GM18508 (cell line): ENCODE results near the gene MUSTN1.

Experiments
- ATAC-seq: cut with Tn5 transposase; IDR thresholded peaks from one replicate; pipeline ENCODE4 v1.9.1; 2021; ENCODE audit warnings: moderate number of reproducible peaks; ENCODE audit not compliant: insufficient read depth, unreplicated experiment

The MUSTN1 gene

DNA sequence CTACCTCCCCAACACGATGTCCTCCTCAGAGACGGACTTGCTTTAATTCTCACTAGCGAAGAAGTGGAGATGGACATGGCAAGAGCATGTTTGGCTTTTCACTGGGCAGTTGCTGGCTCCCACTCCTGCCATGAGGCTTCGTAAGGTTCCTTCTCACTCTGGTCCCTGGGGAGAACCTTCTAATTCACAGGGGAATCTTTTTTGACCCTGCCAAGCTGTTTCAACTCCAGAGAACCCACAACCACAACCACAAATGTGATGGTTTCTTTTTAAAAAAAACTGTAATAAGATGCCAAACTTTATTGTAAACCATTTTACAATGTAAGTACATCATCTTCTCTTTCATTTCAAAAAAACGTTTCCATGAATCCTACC lies 1.6 kb upstream of the MUSTN1 start:
- ATAC-seq: no peak

DNA sequence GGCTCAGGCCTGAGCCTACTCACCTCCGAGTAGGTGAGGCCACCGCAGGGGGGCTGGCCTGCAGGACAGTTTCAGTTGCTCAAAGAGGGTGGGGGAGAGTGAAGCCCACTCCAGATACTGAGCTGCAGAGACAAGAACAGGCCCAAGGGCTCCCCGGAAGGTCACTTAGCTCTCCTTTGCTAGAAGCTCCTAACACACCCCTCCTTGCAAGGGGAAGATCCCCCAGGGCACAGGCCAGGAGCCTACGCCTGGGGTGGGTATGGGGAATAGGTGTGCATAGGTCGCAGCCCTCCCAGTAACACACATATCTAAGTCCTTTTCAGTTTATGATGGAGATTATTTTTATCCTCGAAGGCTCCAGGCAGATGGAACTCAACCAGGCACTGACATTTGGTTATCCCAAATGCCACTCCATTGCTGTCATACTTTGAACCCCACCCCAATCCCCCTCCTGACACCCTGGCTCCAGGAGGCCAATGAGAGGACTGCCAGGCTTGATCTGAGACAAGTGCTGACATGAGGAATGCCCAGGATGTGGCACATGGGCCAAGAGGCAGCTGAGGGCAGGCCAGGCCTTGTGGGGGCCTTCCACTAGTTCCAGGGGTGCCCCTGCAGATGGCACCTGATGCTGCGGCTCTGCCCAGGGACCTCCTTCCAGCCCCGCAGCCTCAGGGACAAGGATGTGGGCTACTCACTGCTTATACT lies 1.1 kb upstream of the MUSTN1 start:
- ATAC-seq: no peak

DNA sequence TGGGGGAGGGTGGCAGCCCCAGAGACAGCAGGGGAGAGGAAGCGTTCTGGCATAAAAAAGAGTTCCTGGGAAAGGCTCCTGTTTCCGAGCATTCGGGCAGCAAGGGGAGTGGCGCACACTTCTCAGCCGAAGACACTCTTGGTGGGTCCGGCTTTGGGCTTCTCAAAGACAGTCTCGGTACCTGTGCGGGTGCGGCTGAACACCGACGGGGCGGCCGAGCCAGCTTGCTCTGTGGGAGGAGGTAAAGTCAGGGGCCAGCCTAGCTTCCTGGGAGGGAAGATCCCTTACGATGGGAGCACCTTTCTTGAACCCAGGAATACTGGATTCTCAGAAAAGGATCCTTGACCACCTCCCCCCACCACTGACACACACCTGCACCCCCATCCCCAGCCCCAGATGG lies 1.6 kb downstream of the MUSTN1 start:
- ATAC-seq: no peak

DNA sequence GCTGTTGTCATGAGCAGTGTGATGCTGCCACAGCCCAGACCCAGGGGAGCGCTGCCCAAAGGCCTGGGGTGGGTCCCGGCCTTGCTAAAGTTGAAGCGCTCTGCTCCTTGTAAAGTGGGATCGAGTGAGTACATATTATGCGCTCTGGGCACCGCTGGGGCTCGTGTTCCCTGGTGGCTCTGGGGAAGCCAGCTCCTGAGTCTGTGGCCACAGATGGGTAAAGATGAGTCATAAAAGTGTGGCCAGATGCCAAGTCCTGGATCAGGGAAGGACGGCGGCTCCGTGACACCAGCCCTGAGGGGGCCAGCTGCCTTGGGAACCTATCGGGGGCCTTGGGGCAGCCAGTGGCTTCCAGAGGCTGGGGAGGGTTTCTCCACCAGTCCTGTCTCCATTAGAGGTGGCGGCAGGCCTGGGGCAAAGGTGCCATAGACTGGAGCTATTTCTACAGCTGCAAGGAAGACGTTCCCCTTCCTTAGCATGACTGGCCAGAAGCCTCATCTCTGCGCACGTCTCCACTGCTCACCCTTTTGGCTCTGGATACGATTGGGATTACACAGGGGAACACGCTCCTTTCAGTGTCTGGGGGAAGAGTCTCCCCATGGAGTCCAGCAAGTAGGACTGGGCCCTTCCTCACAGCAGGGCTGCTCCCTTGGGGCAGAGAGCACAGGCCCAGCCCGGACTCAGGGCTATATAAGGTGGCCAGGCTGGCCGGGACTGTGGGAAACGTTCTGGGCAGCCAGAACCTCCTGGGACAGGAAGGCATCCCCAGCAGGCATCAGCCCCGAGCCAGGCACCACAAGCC lies 3.1 kb downstream of the MUSTN1 start:
- ATAC-seq: no peak

DNA sequence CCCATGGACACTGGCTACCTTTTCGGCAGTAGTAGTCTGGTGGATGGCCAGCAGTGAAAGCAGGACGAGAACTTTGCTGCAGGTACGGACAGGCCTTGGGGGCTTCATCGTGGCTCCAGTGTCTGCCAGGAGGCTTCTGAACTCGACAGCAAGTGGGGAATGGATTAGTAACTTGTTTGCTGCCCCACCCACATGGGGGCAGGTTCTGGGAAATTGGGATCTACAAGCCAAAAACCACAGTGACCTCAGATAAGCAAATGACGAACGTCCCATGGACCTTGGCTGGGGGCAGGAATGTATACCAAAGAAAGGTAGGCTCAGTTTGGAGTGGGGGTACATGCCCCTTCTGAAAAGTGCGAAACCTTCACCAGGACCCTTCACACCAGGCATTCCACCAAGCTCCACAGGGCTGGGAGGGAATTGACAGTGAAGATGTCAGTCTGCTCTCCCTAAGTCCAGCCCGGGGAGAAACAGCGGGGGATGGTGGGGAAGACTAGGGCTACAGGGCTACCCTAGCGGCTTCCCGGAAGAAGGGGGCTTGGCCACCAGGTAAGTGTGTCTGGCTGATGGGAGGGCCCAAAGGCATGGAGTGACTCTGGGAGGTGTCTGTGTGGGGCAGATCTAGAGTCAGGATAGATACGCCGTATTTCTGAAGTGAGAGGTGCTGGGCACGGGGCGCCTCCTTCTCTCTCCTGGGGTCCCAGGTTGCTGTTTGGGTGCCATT lies 4.1 kb downstream of the MUSTN1 start, which contains the start of gene ITIH4:
ITIH4 (minus strand) TSS at position 138 of the 724 bp plus-strand sequence; CDS start at position 108, 30 bp downstream.
- ATAC-seq: no peak

DNA sequence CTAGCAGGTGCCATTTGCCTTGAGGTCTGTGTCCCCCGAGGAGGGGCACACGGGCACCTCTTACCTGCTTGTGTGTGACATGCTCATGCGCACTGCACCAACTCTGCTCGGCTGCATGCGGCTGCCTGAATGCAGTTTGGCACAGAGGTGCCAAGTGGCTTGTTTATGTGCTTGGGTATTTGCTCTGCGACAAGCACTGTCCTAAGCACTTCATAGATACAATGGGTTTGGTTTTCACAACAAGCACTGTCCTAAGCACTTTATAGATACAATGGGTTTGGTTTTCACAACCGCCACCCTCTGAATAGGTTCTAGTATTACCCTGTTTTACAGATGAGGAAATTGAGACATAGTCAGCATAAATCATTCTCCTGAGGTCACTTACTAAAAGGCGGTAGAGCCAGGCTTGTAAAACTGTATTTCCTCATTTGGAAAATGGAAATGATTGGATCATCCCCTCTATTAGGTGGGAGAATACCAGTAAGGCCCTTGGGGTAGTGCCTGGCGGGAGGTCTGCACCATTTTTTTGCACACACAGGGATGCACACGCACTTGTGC lies 4.8 kb downstream of the MUSTN1 start:
- no peak for ATAC-seq

DNA sequence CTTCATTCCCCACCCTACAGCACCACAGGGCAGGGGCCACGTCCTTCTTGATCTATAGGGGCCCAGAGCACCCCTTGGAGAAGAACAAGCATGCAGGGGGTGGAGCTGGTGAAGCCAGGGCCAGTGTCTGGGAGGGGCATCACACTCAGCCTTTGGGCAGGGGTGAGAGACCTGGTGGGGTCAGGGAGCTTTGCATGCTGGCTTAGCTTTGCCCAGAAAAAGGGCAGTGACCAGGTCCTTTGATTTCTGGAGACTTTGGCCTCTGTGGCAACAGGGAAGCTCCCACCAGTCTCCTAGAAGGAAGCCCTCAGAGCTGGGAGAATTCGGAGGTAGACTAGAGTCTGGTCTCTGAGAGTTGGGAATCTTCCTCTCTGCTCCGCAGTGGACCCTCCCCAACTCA lies 5.3 kb downstream of the MUSTN1 start:
- no peak for ATAC-seq

DNA sequence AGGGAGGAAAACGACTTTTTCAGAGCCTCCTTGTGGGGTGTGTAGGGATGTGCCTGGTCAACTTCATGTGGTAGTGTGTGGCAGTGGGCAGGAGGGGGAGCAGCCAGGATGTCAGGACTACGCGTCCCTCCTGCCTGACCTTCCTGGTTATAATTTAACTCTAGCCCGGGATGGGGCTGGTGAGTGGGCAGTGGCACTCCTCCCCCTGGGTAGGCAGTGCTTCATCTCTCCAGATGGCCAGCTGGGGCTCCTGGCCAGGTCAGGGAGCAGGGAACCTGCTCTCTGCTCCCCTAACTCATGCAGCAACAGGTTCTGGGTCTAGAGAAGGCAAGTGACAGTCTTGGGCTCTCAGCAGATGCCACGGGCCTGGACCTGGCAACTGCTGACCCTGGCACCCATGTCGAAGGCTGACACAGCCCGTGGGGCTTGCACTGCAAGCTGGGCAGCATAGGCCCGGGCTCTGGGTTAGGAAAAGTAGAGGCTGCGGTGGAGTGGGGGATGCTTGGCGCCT lies 6.9 kb downstream of the MUSTN1 start:
- ATAC-seq: no peak

DNA sequence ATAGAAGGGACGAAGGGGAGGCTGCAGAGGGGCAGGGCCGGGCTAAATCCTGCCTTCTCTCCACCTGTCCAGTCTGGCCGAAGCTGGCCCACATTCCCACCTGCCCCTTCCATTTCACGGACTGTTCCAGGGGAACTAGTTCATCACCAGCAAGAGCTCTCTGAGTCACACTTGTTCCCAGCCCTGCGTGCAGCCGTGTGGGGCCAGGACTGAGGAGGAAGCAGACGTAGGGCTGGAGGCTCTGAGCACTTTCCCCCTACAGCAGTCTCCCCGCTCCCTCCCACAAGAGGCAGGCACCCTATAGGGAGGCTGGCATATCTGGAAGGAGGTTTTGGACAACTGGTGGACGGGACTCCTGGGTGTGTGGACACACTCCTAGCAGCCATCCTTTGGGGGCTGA lies 7.4 kb downstream of the MUSTN1 start:
- no peak for ATAC-seq

DNA sequence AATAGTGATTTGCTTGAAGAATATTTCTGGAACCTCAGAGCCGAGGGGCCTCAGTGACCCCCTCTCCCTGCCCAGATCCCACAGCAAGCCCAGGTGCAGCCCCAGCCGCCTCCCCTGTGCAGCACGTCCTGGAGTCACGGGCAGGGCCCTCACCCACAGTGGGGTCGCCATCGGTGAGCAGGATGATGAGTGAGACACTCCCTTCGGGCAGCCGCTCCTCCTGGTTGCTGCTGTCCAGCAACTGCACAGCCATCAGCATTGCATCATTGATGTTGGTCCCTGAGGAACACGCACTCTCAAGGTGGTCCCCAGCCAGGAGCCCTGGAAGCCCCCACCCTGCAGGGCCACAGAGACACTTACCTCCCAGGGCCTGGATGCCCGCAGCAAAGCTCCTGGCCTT lies 10.8 kb downstream of the MUSTN1 start:
- ATAC-seq: no peak

DNA sequence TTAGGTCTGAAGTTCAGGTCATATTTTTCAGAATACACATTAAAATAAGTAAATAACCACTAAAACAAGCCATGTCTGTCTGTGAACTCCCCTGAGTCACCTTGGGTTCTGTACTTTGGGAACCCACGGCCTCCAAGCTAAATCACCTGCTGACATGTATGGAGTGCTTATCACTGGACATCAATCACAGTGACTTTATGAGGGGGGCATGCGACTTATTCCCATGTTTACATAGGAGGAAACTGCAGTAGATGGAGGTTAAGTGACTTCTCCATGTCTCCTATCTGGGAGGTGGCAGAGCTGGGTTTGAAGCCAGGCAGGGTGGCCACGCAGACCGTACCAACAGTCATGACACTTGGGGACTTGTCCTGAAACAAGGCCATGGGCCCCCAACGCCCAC lies 12.5 kb downstream of the MUSTN1 start:
- ATAC-seq: no peak

DNA sequence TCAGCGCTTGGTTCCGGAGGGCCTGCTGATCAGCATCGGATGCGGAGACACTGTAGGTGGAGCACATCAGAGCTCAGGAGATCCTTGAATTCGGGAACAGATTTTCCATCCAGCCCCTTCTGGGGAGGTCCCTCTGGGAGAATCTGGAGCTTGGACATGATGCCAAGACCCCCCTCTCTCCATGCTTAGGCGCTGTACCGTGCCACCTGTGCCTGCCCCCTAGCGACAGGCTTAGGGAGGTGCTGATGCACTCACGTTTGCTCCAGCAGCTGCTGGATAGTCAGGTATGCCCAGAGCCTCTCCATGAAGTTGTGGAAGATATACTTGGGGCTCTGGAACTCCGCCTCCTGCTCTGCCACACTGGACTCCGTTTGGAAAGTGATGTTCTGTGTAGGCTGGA lies 14.1 kb downstream of the MUSTN1 start:
- ATAC-seq: no peak

DNA sequence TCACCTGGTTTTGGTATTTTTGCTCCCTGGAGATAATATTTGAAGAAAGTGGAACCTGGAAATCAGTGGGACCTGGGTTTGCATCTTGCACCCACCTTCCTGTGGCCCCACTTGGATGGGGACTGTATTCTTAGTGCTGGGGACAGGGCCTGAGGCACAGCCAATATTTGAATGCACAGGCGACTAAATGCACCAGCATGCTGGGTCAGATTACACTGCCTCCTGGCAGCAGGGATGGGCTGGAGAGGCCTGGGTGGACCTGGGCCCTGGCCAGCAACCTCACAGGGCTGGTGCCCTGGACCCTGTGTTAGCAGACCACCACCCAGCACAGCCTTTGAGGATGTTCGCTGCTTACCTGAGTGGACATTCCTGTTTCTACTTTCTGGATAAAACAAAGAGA lies 14.9 kb downstream of the MUSTN1 start:
- ATAC-seq: no peak

DNA sequence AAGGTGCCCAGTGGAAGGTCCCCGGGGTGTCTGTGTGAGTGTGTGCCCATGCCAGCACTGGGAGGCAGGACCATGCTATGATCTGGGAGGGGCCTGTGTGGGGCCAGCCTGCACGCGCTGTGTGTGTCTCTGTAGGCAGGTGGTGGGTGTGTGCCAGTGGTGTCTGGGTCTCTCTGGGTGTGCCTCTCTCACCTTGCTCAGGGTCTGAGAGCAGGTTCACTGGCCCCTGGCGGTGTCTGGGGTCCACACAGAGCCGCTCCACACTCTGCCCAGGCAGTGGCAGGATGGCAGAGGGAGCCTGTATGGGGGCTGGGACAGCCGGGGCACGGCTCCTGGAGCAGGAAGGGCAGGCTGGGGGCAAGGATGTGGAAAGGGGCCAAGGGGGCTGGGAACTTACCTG lies 17.0 kb downstream of the MUSTN1 start:
- no peak for ATAC-seq

DNA sequence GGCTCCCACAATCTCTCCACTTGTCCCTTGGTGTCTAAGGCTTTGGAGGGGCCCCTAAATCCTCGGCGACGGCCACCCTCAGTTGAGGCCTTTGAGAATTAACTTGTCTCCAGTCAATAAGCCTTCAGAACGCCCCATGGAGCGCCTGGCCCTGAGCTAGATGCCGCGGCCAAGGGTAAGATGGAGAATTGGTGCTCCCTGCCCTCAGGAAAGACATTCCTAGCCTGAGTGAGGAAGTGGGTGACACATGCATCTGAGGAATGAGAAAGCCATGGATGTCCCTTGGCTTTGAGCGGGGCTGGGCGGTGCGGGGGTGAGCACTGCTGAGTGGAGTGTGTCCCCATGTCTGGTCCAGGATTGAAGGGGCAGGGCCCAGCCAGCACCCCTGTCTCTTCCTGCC lies 17.6 kb downstream of the MUSTN1 start:
- no peak for ATAC-seq

DNA sequence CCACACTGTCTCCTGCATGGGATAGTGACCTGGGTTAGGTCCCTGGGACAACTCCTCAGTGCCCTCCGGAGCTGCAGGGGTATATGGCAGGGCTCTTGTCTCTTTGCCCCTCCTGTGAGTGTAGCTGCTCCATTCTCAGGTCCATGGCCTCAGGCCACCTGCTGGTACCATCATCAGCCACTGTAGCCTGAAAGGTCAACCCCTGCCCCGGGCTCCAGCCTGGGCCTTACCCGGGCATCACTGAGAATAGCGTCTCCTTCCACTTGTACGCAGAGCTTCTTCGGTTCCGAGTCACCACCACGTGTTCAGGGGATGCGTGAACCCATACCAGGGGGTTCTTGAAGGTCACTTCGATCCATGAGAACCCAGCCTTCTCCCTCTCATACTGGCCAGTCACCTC lies 18.2 kb downstream of the MUSTN1 start:
- ATAC-seq: no peak

DNA sequence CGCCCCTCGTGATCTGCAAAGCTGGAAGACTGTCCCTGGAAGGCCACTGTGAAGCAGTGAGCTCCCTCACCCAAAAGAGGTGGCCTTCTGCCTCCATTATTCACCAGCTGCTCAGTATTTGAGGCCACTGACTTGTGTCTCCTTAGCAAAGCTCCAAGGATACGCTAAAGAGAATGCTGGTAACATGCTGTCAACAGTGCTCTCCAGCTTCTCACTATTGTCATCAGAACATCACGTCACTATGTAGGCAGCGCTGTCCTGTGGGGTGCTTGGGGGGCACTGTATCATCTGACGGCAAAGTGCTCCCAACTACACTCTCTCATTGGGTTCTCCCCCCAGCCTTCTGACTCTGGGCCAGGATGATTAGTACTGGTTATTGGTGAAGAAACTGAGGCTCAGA lies 18.6 kb downstream of the MUSTN1 start:
- no peak for ATAC-seq

DNA sequence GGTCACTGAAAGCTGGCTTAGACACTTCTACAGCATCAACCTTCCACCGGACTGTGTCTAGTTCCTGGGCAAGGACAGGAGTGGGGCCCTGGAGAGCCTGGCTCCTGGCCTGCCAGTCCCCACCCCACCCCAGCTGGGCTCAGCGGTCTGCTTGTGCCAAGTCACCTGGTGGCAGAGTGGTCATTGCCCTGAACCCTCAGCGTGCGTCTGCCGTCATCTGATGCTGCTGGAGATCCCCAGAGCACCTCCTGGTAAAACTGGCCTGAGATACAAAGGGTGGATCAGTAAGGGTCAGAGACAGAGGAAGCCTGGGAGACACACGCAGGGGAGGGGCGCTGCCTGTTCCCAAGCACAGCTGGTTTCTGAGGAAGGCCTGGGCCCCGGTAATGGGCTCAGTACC lies 21.0 kb downstream of the MUSTN1 start:
- no peak for ATAC-seq

DNA sequence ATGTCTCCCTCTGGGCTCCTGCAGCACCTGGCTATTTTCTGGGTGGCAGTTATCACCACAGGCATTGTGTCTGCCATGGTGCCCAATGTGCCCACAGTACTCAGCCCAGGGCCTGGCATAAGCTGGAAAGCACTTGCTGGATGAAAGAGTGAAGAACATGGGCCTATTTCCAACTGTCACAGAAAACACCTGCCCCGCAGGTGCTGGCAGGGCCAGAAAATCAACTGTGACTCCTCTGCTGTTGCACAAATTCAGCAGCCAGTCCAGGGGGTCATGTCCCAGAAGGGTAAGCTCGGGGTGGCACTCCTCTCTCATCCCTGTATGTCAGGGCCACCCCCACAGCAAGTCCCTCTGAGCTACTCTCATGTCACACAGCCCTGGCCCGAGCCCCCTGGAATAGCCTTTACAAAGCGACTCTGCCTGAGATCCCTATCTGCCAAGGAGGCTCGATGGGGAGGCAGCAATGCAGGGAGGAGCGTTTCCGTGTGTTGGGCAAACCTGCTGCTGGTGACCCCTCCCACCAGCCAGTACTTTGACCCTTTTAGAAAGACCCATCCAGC lies 23.3 kb downstream of the MUSTN1 start:
- no peak for ATAC-seq

DNA sequence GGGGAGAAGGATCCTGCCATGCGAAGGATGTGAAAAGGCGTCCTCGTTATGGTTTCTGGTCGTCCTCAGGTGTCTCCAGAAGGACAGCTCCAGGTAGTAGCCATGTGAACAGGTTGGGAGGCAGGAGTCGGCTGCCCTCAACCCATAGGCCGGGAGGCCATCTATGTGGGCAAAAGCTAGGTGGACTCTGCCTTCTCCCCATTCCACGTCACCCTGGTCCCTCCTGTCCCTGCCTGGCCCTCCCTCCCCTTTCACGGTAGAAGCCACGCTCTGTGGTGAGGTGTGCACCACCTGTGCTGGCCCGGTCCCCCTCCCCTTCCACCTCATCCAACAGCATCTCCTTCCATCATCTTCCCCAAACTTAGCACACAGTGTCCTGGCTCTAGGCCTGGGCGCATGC lies 23.9 kb downstream of the MUSTN1 start:
- ATAC-seq: no peak
